Nucleus accumbens (tissue), 56 donors: ENCODE measurements around the gene DNAJC8.
A peak's percentile ranks its signal among the peaks of the same experiment; 100 is the strongest.

ENCODE experiments used
- DNase-seq, 56 donors: peaks; one replicate each; lab custom pipeline; 2025; lab: John Stamatoyannopoulos, UW

Gene DNAJC8, protein sequence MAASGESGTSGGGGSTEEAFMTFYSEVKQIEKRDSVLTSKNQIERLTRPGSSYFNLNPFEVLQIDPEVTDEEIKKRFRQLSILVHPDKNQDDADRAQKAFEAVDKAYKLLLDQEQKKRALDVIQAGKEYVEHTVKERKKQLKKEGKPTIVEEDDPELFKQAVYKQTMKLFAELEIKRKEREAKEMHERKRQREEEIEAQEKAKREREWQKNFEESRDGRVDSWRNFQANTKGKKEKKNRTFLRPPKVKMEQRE

DNA sequence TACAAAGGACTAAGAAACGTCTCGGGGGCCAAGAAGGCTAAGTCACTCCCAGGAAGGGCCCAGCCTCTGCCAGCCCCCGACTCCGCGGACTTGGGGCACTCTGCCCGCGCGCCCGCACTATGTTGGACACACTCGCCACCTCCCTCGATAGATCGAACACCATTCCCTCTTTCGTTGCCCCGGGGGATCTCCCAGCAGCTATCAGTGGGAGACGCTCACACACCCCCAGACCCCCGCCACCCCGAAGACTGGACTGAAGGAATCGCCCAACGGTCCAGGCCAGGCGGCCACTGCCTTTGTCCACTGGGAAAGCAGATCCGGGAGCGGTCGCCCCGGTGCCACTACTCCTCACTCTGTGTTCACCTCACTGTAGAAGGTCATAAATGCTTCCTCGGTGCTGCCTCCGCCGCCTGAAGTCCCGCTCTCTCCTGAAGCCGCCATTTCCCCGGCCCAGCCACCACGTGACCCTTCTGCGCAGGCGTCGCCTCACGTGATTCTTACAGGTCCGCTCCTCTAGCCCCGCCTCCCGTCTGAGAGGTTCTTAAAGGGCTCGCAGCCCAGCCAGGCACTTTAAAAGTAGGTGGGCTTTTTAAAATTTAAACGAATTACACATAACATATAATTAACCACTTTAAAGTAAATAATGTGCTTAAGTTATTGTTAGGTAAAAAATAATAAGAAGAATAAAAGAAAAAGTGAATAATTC lies at the start of gene DNAJC8:
Gene DNAJC8 (minus strand): TSS at position 472 of the 706 bp plus-strand sequence. CDS start 31 bp downstream, at position 441.
- DNase-seq = peak; percentile 26 to 98 (median 88)

- DNase-seq = no peak
These were observed 49.0 kb upstream of the DNAJC8 start for GRCh38 chr1:28281608-28282425.

- no peak for DNase-seq
These were observed 48.1 kb upstream of the DNAJC8 start for GRCh38 chr1:28280977-28281381.

DNA sequence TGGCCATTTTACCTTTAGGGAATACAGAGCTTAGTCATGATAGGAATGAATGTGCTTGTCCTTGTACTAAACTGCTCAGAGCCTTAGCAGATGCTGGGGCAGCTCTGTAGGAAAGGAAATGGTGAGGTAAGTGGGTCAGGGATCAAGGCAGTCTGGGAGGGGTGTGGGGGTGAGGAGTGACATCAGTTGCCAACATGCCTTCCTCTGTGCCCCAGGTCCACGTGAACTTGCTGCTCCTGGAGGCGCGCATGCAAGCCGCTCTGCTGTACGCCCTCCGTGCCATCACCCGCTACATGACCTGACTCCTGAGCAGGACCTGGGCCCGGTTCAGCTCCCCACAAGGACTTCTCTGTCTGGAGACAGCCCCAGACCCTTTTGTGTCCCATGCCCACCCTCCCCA lies 47.7 kb upstream of the DNAJC8 start:
- no peak for DNase-seq

GRCh38 chr1:28279721-28280120 lies 46.9 kb upstream of the DNAJC8 start:
- DNase-seq = no peak

DNA sequence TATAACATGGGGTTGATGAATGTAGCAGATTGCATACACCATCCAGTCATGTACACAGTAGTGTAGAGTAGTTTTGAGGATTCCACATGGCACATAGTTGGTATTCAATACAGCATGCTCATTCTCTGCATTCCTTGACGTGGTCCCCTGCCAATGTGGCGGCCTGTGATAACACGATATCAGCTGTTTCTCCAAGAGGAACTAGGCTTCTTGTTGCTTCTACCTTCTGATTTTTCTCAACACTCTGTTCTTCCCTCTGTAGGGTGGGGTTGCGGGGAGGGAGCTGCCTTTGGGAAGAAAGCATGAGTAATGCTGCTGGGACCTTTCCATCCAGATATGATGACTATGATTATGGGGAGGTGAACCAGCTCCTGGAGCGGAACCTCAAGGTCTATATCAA lies 45.9 kb upstream of the DNAJC8 start:
- DNase-seq = no peak

GRCh38 chr1:28273216-28273860 lies 40.5 kb upstream of the DNAJC8 start:
- no peak for DNase-seq

DNA sequence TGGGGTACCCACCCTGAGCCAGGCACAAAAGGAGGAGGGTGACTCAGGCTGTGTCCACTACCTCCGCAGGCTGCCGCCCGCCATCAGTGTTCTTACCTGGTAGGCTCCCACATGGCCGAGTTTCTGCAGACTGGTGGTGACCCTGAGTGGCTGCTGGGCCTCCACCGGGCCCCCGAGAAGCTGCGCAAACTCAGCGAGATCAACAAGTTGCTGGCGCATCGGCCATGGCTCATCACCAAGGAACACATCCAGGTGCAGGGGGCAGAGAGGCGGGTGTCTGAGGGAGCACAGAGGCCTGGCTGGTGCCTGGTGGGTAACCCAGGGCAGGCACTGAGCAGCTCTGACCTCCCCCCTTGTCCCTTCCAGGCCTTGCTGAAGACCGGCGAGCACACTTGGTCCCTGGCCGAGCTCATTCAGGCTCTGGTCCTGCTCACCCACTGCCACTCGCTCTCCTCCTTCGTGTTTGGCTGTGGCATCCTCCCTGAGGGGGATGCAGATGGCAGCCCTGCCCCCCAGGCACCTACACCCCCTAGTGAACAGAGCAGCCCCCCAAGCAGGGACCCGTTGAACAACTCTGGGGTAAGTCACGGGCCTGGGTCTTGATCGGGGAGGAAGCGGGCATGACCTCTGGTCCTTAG lies 39.5 kb upstream of the DNAJC8 start:
- DNase-seq = no peak

- DNase-seq = no peak
These were observed 36.7 kb upstream of the DNAJC8 start for GRCh38 chr1:28269529-28269928.

DNA sequence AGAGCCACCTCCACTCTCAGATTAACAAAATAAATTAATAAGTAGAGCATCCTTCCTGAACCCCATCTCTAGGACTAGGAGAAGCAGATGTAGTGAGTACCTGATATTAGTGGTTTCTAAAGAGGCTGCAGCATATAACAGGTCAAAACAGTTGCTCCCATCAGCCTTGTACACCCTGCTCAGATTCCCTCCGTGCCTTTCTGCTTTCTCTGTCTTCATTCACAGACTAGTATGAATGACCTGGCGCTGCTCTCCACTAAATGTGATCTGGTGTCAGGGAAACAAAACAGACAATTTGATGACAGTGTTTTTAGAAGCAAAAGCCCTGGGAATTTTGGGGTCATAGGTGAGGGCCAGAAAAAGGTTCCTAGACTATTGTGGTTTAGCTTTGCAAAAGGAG lies 34.8 kb upstream of the DNAJC8 start:
- DNase-seq = no peak

- DNase-seq = no peak
These were observed 34.1 kb upstream of the DNAJC8 start for GRCh38 chr1:28266920-28267322.

GRCh38 chr1:28265577-28265976 lies 32.7 kb upstream of the DNAJC8 start:
- no peak for DNase-seq

- no peak for DNase-seq
These were observed 32.1 kb upstream of the DNAJC8 start for GRCh38 chr1:28264897-28265296.

DNA sequence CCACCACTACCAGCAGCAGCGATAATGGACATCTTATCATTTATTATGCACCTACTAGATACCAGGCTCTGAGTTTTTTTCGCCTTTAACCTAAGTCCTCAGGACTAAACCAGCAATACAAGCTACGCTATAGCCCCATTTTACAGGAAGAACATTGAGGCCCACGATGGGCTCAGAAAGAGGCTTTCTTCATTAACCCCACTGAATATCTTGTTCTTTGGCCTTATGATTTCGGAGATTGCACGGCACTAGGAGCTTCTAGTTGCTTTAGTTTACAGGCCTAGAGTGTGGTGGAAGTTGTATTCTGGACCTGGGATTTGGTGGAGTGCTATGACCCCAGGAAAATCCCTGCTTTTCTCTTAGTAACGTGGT lies 28.0 kb upstream of the DNAJC8 start:
- DNase-seq = no peak

GRCh38 chr1:28259934-28260802 lies 27.3 kb upstream of the DNAJC8 start:
- peak in 43 of 56 donors; percentile 5 to 59 (median 36) for DNase-seq

DNA sequence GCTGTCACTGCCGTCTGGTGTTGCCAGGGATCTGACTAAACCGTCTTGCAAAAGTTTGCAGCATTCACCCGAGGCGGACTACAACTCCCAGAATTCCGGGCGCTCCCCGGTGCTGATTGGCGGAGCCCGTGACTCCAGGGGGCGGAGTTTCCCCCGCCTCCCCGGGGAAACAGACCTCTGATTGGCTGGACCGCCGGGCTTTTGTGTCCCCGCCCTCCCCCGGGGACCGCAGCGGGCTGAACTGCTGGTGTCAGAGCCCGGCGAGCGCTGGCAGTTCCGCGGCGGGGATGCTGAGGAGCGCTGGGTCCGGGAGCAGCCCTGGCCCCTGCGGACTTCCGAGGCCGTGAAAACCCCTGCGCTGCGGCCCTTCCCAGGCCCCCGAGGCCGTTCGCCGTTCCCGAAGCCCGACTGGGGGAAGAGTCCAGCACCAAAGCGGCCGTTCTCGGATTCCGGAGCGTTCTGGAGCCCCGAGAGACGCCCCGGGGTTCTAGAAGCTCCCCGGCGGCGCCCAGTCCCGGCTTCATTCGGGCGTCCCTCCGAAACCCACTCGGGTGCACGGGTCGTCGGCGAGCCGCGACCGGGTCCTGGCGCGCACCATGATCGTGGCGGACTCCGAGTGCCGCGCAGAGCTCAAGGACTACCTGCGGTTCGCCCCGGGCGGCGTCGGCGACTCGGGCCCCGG lies 26.6 kb upstream of the DNAJC8 start, which contains the start of gene SESN2:
Gene SESN2 (plus strand): TSS at position 267 of the 682 bp plus-strand sequence. CDS start 330 bp downstream, at position 597.
- DNase-seq = peak; percentile 78 to 99 (median 97)

DNA sequence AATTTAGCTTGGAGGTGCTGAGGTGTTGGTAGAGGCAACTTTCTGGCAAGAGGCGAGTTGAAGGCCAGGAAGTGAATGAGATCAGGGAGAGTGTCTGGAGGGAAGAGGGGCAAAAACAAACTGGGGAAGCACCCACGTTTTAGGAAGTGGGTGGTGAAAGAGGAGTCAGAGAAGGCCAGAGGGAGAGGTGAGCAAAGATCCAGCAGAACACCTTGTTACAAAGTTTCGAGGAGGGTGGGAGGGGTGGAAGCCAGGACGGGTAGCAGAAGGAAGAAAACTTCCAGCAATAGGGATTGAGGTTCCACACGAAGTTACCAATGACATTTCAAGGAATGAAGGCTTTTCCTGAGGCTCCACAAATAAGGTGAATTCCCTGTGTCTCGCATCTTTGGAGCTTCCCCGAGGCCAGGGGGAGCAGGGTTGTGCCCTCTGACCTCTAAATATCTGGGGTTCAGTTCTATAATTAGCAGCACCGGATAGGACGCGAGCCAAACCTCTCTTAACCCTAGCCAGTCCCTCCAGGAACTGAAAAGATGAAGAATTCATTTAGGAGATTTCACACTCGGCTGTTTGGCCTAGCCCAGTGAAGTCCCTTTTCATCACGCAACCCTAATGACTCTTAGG lies 25.9 kb upstream of the DNAJC8 start:
- no peak for DNase-seq

GRCh38 chr1:28257736-28258135 lies 24.9 kb upstream of the DNAJC8 start:
- DNase-seq = no peak
